ENCODE data around the gene TNFAIP6.

GRCh38 chr2:151357359-151357758, at the start of gene TNFAIP6:
- TF ChIP-seq TAF1 (IDR thresholded peaks at IDR 0.05; ENCODE audit: borderline replicate concordance, insufficient read depth, low read length) (peak; percentile 46; the same call in 1 of the 2 replicates), POLR2AphosphoS5 (IDR thresholded peaks at IDR 0.05; ENCODE audit: low read depth, low read length) (peak; percentile 67)

Data from PFSK-1 (cell line).